ENCODE results near the gene SFT2D1.

The SFT2D1 gene

DNA sequence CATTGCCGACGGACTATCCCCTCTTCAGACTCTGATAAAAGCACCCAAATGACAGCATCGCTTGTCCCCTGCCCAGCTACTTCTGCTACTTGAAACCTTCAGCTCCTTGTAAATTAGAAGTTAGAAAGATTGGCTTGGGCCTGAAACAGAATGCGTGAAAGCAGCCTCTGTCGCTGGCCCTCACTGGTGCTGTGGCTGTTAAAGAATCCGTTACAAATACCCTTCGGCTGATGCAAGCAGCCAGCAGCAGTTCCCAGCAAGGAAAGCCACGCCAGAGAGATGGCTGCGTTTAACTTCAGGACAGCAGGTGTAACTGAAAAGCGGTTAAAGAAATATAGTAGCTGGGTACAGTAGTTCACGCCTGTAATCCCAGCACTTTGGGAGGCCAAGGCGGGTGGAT, 31.7 kb downstream of the SFT2D1 start:
- Histone ChIP-seq H3K4me1 (ENCODE audit: low read depth, poor library complexity, severe bottlenecking) (no peaks in the 10 kb centered on the region), H3K36me3 (ENCODE audit: insufficient read depth) (no peaks in the 10 kb centered on the region), H3K4me2 (no peak overlapping the region), H2AFZ (ENCODE audit: low read depth) (no peak overlapping the region), H3K27ac (no peak overlapping the region), H4K20me1 (ENCODE audit: insufficient read depth) (no peaks in the 10 kb centered on the region), H3K79me2 (ENCODE audit: insufficient read depth, low read depth) (no peaks in the 10 kb centered on the region), H3K27me3 (ENCODE audit: insufficient read depth, low read depth) (no peaks in the 10 kb centered on the region), H3K4me3 (IDR thresholded peaks at IDR 0.05; ENCODE audit: insufficient read depth, low read depth, low read length) (no peak overlapping the region), H3K9ac (no peak overlapping the region)
- TF ChIP-seq, protein P1, sequence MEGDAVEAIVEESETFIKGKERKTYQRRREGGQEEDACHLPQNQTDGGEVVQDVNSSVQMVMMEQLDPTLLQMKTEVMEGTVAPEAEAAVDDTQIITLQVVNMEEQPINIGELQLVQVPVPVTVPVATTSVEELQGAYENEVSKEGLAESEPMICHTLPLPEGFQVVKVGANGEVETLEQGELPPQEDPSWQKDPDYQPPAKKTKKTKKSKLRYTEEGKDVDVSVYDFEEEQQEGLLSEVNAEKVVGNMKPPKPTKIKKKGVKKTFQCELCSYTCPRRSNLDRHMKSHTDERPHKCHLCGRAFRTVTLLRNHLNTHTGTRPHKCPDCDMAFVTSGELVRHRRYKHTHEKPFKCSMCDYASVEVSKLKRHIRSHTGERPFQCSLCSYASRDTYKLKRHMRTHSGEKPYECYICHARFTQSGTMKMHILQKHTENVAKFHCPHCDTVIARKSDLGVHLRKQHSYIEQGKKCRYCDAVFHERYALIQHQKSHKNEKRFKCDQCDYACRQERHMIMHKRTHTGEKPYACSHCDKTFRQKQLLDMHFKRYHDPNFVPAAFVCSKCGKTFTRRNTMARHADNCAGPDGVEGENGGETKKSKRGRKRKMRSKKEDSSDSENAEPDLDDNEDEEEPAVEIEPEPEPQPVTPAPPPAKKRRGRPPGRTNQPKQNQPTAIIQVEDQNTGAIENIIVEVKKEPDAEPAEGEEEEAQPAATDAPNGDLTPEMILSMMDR (conservative IDR thresholded peaks at IDR 0.05; ENCODE audit: low read depth, low read length), result no peak

DNA sequence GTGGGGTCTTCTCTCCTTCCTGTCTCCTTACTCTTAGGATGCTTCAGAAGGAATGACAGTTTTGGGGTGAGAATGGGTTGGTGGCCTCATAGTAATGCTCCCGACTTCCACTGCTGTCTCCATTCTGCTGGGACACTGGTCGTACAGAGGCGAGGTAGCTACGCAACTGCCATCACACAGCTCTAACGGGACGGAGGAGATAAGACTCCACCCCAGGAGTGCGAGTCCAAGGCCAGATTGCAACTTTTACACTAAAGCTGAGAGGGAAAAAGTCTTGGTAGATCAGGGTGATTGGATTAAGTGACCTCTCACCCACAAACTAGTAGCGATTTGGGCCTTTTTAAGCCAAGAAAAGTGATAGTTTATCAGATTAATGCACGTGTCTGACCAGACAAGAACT, 32.4 kb downstream of the SFT2D1 start:
- Histone ChIP-seq H3K27ac (no peak overlapping the region), H3K9ac (no peak overlapping the region), H3K4me3 (IDR thresholded peaks at IDR 0.05; ENCODE audit: insufficient read depth, low read depth, low read length) (no peak overlapping the region), H3K4me2 (no peak overlapping the region), H3K27me3 (ENCODE audit: insufficient read depth, low read depth) (no peaks in the 10 kb centered on the region), H3K4me1 (ENCODE audit: low read depth, poor library complexity, severe bottlenecking) (no peaks in the 10 kb centered on the region), H2AFZ (ENCODE audit: low read depth) (no peak overlapping the region), H3K36me3 (ENCODE audit: insufficient read depth) (no peaks in the 10 kb centered on the region), H3K79me2 (ENCODE audit: insufficient read depth, low read depth) (no peaks in the 10 kb centered on the region), H4K20me1 (ENCODE audit: insufficient read depth) (no peaks in the 10 kb centered on the region)
- TF ChIP-seq, protein P1 (conservative IDR thresholded peaks at IDR 0.05; ENCODE audit: low read depth, low read length), result no peak

DNA sequence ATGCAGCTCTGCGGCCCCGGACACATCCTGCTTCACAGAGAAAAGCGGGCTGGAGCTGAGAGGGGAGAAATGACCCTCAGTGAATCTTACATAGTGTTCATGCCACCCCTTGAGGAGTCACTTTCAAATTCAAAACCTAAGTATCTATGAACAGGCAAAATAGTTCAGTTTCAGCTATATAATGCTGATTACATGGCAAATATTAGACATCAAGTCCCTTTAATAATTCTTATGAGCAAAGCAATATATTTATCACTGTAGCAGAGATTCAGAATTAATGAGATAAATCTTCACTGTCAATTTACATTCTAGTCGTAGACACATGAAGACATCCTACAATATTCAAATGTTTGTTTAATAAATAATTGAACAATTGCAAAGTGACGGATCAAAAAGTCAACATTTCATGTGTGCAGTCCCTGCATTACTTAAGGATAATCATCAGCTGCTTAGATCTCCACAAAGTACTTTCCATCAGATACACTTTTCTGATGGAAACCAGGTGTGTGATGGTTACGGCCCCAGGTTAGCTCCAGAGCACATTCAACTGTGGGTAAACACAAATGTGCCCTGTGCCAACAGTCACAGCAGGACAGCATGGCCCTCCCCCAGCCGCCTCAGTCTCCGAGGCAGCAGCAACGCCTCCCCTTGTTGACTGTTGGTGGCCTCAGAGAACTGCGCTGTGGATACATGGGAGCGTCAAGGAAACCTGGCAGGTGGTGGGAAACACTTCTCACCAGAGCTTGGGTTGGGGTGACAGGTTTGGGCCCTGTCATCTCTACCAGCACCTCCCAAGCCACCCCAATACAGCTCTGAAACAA, 33.4 kb downstream of the SFT2D1 start:
- no peaks in the 10 kb centered on the region for H3K36me3 ChIP-seq (ENCODE audit: insufficient read depth)
- H3K4me3 ChIP-seq (IDR thresholded peaks at IDR 0.05; ENCODE audit: insufficient read depth, low read depth, low read length), result no peak overlapping the region
- H3K4me2 ChIP-seq, result no peak overlapping the region
- TF ChIP-seq, protein P1 (conservative IDR thresholded peaks at IDR 0.05; ENCODE audit: low read depth, low read length), result no peak
- H2AFZ ChIP-seq (ENCODE audit: low read depth), result no peak overlapping the region
- no peaks in the 10 kb centered on the region for H3K79me2 ChIP-seq (ENCODE audit: insufficient read depth, low read depth)
- no peak overlapping the region for H3K9ac ChIP-seq
- no peak overlapping the region for H3K27ac ChIP-seq
- H3K4me1 ChIP-seq (ENCODE audit: low read depth, poor library complexity, severe bottlenecking), result no peaks in the 10 kb centered on the region
- no peaks in the 10 kb centered on the region for H3K27me3 ChIP-seq (ENCODE audit: insufficient read depth, low read depth)
- no peaks in the 10 kb centered on the region for H4K20me1 ChIP-seq (ENCODE audit: insufficient read depth)

DNA sequence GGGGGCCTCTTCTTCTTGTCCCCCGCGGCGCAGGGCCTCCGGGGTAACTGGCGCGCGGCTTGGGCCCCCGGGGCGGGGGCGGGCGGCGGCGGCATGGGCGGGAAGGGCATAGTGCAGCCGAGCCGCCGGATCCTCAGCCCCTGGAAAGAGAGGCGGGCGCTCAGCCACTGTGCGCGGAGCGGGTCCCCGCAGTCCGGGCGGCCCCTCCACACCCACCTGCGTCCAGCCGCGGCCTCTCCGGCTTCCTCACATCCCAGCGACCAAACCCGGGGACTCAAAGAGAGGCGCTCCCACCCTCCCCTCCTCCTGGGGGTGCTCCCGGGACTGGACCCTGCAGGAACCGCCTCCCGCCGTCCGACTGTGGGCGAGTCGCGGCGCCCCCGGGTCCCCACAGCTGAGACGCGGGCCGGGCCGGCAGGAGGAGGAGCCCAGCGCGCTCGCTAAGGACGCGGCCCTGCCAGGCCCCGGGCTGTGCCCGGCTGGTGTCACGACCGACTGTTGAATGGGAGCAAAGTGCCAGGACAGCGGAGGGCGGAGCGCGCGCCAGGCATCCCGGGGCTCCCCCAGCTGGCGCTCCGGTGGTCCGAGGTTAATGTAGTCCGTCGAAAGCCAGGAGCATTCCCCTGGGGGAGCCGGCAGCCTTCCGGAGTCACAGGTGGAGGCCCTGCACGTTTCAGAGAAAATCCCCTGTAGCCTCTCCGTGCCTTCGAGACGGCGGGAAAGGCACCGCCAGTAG, 34.1 kb downstream of the SFT2D1 start, which contains the start of gene PRR18:
Gene PRR18, minus strand, starts transcription at position 360 of the 736 bp plus-strand sequence. Its CDS starts 250 bp downstream, at position 110.
- Histone ChIP-seq H3K9ac (no peak within 1 kb of the TSS), H3K27me3 (ENCODE audit: insufficient read depth, low read depth) (no peaks in the 10 kb centered on the region), H2AFZ (ENCODE audit: low read depth) (no peak within 1 kb of the TSS), H3K4me1 (ENCODE audit: low read depth, poor library complexity, severe bottlenecking) (no peaks in the 10 kb centered on the region), H3K36me3 (ENCODE audit: insufficient read depth) (no peaks in the 10 kb centered on the region), H4K20me1 (ENCODE audit: insufficient read depth) (no peaks in the 10 kb centered on the region), H3K4me2 (no peak within 1 kb of the TSS), H3K79me2 (ENCODE audit: insufficient read depth, low read depth) (no peaks in the 10 kb centered on the region), H3K27ac (no peak within 1 kb of the TSS), H3K4me3 (IDR thresholded peaks at IDR 0.05; ENCODE audit: insufficient read depth, low read depth, low read length) (no peak within 1 kb of the TSS)
- TF ChIP-seq, protein P1 (conservative IDR thresholded peaks at IDR 0.05; ENCODE audit: low read depth, low read length), result no peak

All from KMS-11 (cell line).